Measurements from ENCODE around the gene AQP12B.
"Not testable (repeated sequence)": the region's sequence is repeated elsewhere in the genome, so short reads cannot be mapped to it uniquely, and the experiment has no call there.

The AQP12B gene

DNA sequence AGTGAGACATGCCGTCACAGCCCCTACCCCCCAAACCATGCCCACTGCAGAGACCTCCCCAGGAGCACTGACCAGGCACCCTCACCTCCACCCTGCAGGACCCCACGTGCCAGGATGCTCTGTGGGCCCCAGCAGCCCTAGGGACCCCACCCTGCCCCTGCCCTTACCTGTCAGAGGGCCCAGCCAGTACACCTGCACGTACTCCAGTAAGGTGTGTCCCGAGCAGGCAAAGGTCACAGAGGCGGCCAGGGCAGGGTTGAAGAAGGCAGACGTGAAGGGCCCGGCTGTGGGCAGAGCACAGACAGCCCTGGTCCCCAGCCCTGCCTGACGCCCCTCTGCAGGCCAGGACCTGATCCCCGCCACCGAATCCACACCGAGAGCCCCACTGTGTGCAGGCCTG lies 2.5 kb downstream of the AQP12B start:
- not testable (repeated sequence) for DNase-seq

- DNase-seq: not testable (repeated sequence)
These were observed 3.8 kb downstream of the AQP12B start for GRCh38 chr2:240678909-240679308.

DNA sequence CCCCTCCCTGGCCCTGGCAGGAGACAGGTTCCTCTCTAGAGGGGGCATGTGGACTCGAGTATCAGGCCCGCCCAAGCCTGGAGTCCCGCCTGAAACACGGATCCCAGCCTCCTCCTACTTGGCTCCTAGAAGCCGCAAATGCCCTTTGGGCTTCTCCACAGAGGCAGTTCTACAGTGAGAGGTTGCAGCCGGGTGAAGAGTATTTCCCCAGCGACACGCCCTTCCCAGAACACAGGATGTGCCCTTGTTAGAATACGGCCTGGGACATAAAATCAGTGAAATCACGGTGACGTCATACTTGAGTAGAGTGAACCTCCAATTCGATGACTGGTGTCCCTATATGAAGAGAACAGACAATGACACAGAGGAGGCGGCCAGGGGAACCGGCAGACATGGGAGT lies 4.6 kb downstream of the AQP12B start:
- not testable (repeated sequence) for DNase-seq

DNA sequence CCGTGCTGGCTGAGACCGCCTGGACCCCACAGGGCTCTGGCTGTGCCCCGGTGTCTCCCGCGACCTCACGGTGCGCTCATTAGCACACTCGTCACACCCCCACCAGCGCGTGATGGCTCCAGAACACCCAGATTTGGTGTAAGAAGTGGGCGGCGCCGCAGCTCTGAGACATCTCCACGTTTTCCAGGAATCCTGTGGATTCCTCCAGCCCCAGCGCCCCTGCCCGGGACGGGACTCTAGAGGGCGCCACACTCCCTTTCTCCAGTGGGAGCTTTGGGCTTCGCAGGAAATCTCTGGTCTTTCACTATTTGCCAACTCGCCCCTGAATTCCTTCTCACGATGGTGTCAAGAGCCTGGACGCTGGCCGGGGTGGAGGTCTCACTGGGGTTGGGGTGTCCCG lies 7.3 kb downstream of the AQP12B start:
- not testable (repeated sequence) for DNase-seq

- DNase-seq: not testable (repeated sequence)
These were observed 8.1 kb downstream of the AQP12B start for GRCh38 chr2:240674461-240675184.

- no peak for DNase-seq
These were observed 9.9 kb downstream of the AQP12B start for GRCh38 chr2:240672701-240673190.

DNA sequence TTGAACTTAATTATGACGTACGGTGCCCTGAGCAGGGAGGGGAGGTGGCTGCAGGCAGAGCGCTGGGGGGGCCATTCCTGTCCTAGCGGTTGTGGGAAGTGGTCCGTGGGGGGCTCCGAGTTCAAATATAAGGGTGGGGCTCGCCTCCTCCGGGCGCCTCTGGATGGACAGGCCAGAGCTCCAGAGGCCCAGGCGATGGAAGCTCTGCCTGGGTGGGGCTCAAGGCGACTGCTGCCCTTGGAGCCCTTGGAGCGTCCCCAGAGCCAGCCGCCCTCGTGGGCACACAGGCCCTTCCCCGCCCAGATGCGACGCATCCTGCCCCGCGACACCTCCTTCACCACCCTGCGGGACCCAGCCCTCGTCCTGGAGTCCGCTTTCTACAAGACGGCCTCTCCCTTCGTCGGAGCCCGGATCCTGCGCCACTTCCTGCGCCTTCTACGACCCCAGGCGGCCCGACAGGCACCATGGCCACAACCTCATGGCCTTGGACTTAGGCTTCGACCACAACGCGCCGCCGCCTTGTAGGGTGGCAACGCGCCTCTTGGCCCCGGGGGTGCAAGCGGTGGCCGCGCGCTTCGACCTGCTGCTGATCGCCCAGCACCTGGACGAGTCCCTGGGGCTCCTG lies 10.5 kb downstream of the AQP12B start:
- no peak for DNase-seq

DNA sequence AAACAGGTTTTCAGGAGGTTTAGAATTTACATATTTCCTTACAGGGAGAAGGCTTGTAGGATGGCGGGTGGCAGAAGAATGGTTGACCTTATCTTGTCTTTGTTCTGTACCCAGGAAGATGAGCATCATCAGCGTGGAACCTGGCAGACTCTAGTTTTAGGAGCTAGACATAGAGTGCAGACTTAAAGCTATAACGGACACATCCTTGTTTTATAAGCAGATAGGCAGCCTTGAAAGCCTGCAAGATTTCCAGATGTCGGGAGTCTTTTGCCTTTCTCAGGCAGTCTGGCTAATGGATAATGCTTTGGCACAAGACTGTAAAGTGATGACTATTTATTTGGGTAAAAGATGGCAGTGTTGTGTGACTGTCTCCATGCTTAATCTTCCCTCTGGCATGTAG lies 11.7 kb downstream of the AQP12B start:
- DNase-seq: no peak

- no peak for DNase-seq
These were observed 12.3 kb downstream of the AQP12B start for GRCh38 chr2:240670402-240670801.

GRCh38 chr2:240664622-240665021 lies 18.1 kb downstream of the AQP12B start:
- DNase-seq: no peak

GRCh38 chr2:240663546-240664190 lies 19.0 kb downstream of the AQP12B start:
- no peak for DNase-seq

DNA sequence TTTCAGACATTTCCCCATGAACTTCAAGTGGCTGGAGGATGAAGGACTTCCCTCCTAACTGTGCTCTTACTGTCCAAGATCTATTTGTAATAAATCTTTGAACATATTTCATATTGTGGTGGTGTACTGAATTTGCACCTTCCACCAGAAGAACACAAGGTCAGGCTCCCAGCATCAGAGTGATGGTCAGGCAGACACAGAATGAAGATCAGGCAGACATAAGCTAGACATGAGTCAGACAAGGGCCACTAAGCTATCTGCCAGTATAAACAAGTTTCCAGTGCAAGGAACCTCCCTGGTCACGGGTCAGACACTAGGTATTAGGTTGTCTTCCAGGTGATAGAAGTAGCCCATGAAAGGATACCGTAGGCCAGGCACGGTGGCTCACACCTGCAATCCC lies 20.0 kb downstream of the AQP12B start:
- no peak for DNase-seq

DNA sequence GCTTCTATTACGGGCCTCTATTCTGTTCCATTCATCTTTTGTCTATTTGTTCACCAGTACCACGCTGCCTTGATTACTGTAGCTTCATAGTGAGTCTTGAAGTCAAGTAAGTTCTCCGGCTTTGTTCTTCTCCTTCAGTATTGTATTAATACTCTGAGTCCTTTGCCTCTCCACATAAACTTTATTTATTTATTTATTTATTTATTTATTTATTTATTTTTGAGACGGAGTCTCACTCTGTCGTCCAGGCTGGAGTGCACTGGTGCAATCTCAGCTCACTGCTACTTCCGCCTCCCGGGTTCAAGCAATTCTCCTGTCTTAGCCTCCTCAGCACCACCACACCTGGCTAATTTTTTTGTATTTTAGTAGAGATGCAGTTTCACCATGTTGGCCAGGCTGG lies 22.8 kb downstream of the AQP12B start:
- not testable (repeated sequence) for DNase-seq

DNA sequence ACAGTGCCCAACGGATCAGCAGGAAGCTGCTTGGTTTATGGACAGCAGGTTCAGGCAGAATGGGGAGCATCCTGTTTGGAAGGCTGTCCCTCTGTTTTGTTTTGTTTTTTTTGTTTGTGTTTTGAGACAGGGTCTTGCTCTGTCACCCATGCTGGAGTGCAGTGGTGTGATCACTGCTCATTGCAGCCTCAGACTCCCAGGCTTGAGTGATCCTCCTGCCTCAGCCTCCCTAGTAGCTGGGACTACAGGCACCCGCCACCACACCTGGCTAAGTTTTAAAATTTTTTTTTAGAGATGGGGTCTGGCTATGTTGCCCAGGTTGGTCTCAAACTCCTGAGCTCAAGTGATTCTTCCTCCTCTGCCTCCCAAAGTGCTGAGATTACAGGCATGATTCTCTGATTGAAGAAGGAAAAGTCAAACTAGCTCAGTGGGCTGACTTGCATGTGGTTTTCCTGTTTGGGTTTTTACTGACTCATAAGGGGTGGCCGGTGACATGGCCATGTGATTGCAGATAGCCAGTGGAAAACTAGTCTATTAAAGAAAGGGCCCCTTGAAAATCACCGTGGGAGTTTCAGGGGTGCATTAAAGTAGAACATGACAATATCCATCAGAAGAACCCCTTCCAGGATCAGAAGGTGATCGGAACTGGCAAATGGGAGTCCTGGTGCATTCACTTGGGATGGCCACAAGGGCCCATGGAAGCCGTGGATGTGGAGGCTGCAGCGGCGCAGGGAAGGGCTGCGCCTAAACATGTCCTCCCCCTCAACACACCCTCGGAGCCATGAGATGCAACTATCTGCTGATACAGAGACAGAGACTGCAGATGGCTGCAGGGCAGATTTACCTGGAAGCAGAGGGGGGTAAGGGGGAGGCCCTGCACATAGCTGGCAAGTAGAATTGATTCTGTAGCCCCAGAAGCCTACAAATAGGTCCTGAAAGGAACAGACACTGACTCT lies 26.5 kb downstream of the AQP12B start:
- DNase-seq: no peak

- DNase-seq: no peak
These were observed 31.5 kb downstream of the AQP12B start for GRCh38 chr2:240651185-240651584.

DNA sequence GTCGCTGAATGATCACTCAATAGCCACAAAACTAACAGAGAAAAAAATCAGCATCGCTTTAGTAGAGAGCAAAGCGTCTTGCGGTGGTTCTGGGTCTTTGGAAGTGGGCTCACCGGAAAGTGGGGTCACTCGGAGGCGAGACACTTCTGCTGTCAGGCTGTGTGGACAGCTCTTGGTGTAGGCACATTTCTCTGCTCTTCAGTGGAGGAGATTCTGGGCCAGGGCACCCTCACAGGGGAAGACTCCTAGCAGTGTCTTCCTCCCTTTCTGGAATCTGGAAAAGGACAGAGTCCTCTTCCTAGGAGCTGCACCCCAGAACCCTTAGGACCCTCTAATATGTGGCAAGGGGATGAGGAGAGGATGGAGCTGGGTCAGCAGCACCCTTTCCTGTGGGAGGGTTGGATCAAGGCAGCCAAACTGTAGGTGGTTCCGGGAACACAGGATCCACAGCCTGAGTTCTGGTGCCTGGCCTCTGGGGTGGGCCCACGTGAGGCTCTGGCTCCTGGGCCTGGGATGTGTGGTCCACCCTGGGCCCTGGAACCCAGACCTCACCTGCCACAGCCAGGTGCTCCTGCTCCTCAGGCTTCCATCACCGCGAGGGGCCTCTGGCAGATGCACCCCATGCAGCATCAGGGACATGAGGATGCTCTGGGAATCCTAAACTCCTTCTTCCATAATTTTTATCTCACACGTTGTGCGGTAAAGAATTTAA lies 32.3 kb downstream of the AQP12B start:
- DNase-seq: no peak

GRCh38 chr2:240649331-240649730 lies 33.4 kb downstream of the AQP12B start:
- no peak for DNase-seq

GRCh38 chr2:240648650-240649275 lies 33.9 kb downstream of the AQP12B start:
- no peak for DNase-seq

- no peak for DNase-seq
These were observed 34.5 kb downstream of the AQP12B start for GRCh38 chr2:240648155-240648649.

DNA sequence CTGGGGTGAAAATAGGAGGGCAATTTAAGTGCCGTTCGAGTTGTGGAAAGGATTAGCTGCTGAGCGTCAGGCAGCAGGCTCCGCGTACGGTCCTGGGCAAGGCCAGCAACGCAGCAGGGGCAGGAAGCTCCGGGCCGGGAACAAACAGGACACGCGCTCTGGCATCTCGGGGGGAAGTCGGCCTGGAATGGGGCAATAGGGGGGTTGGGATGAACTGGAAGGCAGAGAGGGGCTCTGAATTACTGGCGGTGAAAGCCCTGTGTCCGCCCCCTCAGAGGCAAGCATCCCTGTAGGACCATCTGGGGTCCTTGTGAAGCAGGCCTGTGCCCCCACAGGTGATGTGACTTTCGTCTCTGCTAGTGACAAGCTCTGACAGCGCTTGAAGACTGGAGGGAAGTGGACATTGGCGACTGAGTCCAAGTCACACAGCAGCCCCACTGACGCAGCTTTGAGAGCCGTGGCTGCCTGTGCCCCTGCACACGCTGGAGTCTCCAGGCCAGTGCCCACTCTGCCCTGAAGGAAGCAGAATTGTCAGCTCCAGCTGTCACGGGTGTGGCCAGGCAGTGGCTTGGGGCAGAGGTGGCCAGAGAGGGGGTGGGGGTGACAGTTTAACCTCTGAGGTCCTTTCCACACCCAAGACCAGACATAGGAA lies 35.1 kb downstream of the AQP12B start:
- DNase-seq: no peak
